OCI-LY3 (cell line): ENCODE data around the gene PCDHGA7.
"Not testable (repeated sequence)": the region's sequence is repeated elsewhere in the genome, so short reads cannot be mapped to it uniquely, and the experiment has no call there.

ENCODE experiments used
- CTCF ChIP-seq: fragments of 200-600, 300-600 bp; sonication (generic); IDR thresholded peaks from 2 replicates; pipeline ENCODE4 v1.5.1; 2014; ENCODE audit warnings: antibody characterized with exemption, low read length, low read depth
- EZH2phosphoT487 ChIP-seq: fragments of 200-600 bp; shearing (Covaris generic); IDR thresholded peaks from 2 replicates; pipeline ENCODE4 v1.6.1; 2018; ENCODE audit warnings: antibody characterized with exemption, mixed run types, low read depth

- TF ChIP-seq CTCF, EZH2phosphoT487: not testable (repeated sequence)
These were observed 49.8 kb downstream of the PCDHGA7 start for GRCh38 chr5:141432308-141432707.
